RPMI8226 (cell line): ENCODE data around the gene PGBD1.

Source experiments
- DNase-seq: peaks from one replicate; pipeline ENCODE4 v3.0.0-alpha.2; 2015

Gene PGBD1

DNA sequence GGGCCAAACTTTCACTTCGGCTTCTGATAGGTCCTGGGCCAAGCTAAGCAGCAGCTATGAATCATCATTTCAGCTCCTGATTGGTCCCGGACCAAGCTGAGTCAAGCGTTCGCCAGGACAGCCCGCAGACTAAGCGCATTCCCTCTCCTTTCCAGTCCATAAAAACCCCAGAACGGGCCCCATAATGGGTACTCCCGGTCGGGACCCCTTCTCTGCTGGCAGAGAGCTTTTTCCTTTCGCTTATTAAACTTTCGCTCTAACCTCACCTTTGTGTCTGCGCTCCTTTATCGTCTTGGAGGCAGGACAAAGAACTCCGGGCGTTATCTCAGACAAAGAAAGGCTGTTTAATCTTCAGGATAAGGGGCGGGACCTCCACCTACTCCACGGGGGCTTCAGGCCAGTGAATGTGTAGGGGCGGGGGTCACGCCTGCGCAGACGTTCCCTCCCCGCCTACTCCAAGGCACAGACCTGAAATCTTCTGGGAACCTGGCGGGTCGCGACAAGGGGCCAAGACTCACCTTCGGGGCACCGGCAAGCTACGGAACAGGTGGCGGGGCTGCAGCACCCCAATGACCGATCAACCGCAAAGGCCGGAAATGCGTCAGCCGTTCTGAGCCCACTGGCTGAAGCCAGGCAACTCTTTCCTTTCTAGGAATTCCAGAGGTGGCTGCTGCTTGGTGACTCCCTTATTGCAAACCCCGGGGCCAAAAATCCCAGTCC lies 54.4 kb downstream of the PGBD1 start, which contains the start of gene ZSCAN31:
Gene ZSCAN31 (minus strand): TSS at position 585 of the 720 bp plus-strand sequence. CDS start 6,465 bp downstream, outside the sequence.
- DNase-seq: peak; percentile 88

DNA sequence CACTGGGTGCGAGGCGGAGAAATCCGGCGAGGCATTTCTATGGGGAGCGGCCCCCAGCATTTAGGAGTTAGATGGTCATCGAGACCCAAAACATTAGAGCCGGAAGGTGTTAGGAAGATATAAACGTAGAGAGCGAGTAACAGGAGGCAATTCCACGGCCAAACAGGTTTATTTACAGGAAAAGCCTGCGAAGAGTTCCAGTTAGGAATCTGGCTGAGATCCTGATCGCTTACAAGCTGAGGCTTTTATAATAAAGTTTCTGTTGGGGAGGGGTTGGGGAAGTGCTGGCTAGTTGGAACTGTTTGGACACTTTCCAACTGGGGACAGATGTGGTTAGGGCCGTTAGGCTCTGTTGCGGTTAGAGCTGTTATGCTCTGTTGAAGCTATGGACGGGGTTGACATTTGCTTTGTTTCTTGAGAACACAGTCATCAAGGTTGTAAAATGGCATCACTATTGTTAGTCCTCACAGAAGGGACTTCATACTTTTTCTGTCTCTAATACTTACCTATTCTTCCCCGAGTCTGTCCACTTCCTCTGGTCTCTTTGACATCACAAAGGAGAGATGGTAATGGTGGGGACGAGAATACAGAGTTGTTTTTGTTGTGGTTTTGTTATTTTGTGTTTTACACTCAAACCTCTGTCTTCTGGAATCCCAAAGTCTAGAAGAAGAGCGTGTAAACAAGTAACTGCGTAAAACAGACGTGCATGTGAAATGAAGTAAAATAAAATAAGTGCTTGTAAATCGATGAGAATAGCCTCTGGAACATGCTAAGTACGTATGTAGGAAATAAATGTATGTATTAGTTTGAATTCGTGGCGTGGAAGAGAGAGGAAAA lies 55.1 kb downstream of the PGBD1 start:
- DNase-seq: peak; percentile 95

- DNase-seq: no peak
These were observed 55.7 kb downstream of the PGBD1 start for GRCh38 chr6:28337121-28337520.

GRCh38 chr6:28340310-28341095 lies 59.1 kb downstream of the PGBD1 start:
- peak; percentile 14 for DNase-seq

DNA sequence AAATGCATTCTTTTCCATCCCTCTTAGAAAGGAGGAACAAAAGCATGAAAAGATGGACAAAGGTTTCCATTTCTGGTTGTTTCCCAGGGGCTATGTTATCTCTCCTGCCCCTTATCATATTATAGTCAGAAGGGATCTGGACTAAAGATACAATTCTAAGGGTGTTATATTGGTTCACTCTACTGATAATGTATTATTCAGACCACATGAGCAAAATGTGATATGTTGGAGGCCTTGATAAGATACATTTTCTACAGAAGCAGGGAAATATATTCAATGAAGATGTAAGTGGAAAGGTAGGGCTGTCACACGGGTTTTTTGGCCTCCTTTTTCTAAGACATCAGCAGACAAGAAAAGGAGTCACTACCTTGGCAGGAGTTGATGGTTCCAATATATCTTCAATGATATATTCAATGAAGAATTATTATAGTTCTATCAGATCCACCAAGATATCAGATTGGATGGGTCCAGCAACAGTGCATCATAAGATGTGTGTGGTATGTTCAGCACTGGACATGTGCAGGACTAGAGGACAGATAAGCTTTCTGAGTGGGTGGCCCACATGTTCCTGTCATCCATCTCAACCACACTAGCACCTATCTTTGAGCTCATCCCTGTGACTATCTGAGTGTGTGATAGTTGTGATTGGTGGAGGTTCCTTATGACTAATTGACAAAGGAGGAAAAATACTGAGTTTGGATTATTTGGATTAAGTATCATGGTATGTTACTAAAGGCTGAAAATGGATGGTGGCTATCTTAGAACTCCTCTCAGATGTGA lies 62.7 kb downstream of the PGBD1 start:
- no peak for DNase-seq

DNA sequence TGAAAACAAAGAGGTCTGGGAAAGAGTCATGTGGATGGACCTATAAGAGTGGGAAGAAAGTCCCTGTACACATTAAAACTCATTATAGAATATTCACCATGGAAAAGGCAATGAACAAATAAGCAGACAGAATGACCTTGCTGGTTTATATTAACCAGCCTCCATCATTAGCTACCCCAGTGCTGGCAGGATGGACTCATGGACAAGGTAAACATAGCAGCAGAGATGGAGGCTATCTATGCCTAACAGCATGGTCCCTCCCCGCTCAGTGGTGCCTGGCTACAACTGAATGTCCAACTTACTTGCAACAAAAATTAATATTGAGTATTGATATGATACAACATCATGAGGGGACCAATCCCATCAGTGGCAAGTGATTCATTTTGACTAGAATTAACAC lies 63.8 kb downstream of the PGBD1 start:
- DNase-seq: no peak

DNA sequence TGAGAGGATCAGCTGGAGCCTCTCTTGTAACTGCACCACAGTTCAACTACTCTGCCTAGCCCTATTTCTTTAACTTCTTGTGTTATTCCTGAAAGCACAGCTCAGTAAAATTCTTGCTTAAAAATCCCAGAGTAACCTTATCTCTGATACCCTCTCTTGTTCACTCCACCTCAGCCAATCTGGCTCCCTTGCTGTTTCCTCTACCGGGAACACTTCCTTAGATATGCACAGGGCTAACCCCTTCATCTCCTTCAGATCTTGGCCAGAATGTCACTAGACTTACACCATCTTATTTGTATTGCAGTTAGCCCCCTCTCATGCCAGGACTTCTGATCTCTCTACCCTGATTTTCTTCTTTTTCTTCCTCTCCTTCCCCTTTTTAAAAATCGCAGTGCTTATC lies 65.7 kb downstream of the PGBD1 start:
- no peak for DNase-seq

- no peak for DNase-seq
These were observed 68.0 kb downstream of the PGBD1 start for GRCh38 chr6:28349344-28349891.

- peak; percentile 93 for DNase-seq
These were observed 68.7 kb downstream of the PGBD1 start, which contains the start of gene ZKSCAN3 for GRCh38 chr6:28349892-28350737. ZKSCAN3 (plus strand) TSS chr6:28349947; CDS start chr6:28359587, 9,640 bp downstream.

DNA sequence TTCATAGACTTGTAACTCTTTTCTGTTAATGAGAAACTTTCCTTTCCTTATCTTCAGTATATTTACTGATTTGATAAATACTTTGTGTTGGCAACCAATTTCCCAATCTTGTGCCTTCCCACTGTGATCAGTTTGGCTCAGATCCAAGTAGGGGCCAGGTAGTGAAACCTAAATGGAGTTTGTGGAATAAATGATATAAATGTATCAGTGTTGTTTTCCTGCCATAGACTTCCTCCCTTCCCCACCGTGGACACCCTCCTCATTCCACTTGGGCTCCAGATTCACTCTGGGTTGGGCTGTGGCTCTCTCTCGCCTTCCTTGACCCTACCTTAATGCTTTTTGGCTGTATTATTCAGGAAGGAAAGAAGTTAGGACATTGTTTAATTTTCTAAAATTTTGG lies 69.7 kb downstream of the PGBD1 start:
- DNase-seq: no peak

DNA sequence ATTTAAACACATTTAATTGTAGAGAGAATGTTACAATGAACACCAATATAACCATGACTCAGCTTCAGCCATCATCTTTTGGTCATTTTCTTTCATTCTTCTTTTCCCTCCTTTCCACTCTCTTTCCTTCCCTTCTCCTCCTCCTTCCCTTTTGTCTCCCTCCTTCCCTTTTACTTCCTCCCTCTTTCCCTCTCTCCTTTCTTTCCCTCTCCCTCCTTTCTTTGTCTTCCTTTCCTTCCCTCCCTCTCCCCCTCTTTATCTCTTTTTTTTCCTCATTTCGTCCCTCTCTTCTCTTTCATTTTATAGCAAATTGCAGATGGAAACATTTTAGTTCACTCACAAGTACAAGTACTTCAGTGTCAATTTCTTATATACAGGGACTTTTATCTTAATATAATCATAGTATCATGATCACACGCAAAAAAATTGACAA lies 70.1 kb downstream of the PGBD1 start:
- DNase-seq: no peak
